Measurements from ENCODE around the gene PARVG. TPM values are rescaled to one million over a fixed set of nuclear protein-coding genes. Genes with fewer than 3 reads are reported as not detected.

The PARVG gene
- total and polyA plus RNA-seq, 2 of the 8 experiments (the other 6 are each of a cell fraction or from before 2014, with no cell fraction given): 0.37 to 1.5 TPM

DNA sequence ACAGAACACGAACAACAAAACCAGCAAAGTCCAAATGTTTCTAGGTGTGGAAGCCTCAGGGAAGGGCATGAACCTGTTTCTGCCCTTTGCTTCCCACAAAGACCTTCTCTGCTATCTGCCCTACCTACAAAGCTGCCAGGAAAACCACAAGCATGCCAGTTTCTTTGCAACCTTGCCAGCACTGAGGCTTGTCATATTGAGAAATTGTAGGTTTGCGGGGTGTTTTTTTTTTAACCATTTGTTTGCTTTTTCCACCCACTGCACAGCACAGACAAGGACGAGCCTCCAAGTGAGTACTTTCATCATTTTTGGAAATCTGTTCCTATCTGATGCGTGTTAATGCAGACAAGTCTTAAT is 12.8 kb downstream of the PARVG start (continued):
- TF ChIP-seq CREB1 (IDR thresholded peaks at IDR 0.05): no peak

DNA sequence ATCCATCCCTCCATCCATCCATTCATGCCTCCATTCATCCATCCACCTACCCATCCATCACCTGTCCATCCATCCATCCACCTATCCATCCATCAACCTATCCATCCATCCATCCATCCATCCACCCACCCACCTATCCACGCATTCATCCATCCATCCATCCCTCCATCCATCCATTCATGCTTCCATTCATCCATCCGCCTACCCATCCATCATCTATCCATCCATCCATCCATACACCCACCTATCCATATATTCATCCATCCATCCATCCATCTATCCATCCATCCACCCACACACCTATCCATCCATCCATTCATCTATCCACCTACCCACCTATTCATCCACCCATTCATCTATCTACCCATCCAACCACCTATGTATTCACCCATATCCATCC is 13.8 kb downstream of the PARVG start:
- Histone ChIP-seq H2BK120ac (replicated peaks; ENCODE audit: low read depth, low read length) (no peak overlapping the region), H3K79me2 (ENCODE audit: control insufficient read depth in 1 of 2, insufficient read depth in 2 of 2, low read length in 2 of 2) (no peaks in the 10 kb centered on the region), H3K9me3 (ENCODE audit: insufficient read depth in 2 of 2, low read depth in 1 of 2, low read length in 1 of 2) (no peaks in the 10 kb centered on the region), H4K20me1 (replicated peaks in 1 of 2; ENCODE audit: control insufficient read depth in 1 of 2, insufficient read depth in 2 of 2, low read length in 2 of 2) (peaks cover 0 to 5% of the 10 kb centered on the region in 2 experiments), H2AFZ (ENCODE audit: low read length) (no peak overlapping the region), H2BK12ac (ENCODE audit: low read depth, low read length) (0 out of 2 replicates have a peak overlapping the region, but pooled peaks have one; percentile 9), H3K23me2 (ENCODE audit: low read depth, low read length) (peaks cover 13% of the 10 kb centered on the region; the same call in 1 of the 2 replicates), H3K4me2 (ENCODE audit: insufficient read depth in 1 of 2, low read depth in 2 of 2, low read length in 2 of 2) (no peak overlapping the region), H2BK15ac (ENCODE audit: low read length) (no peak overlapping the region), H4K5ac (ENCODE audit: insufficient read length, low read depth, low read length) (no peak overlapping the region), H3K4me1 (replicated peaks in 1 of 4; ENCODE audit: control insufficient read depth in 3 of 4, insufficient read depth in 4 of 4, low read length in 3 of 4) (peaks cover 0 to 7% (median 0%) of the 10 kb centered on the region in 4 experiments; a peak in 4 of 7 replicates), H3K9ac (replicated peaks in 1 of 4; ENCODE audit: extremely low read depth in 1 of 4, low read depth in 3 of 4, low read length in 3 of 4) (no peak overlapping the region), H3K4me3 (ENCODE audit: extremely low read depth in 1 of 4, insufficient read depth in 2 of 4, low read depth in 3 of 4, low read length in 4 of 4) (no peak overlapping the region), H2BK20ac (ENCODE audit: low read length) (no peak overlapping the region), H3K14ac (ENCODE audit: insufficient read length) (no peak overlapping the region), H3K23ac (ENCODE audit: insufficient read length) (no peak overlapping the region), H3K27ac (ENCODE audit: low read depth, low read length) (no peak overlapping the region), H3K56ac (replicated peaks; ENCODE audit: insufficient read length, low read depth, low read length) (peak overlapping the region; percentile 85), H4K91ac (replicated peaks; ENCODE audit: insufficient read length, low read length) (no peak overlapping the region), H3K18ac (ENCODE audit: extremely low read depth, low read length) (no peak overlapping the region), H3K79me1 (ENCODE audit: low read depth, low read length) (no peaks in the 10 kb centered on the region), H3K36me3 (ENCODE audit: control insufficient read depth in 2 of 4, insufficient read depth in 4 of 4, low read length in 3 of 4) (no peaks in the 10 kb centered on the region), H2AK5ac (ENCODE audit: low read depth, low read length) (no peak overlapping the region; the same call in 1 of the 2 replicates), H2BK5ac (ENCODE audit: low read depth, low read length) (no peak overlapping the region), H3K27me3 (replicated peaks in 1 of 4; ENCODE audit: control insufficient read depth in 3 of 4, extremely low read depth in 1 of 4, insufficient read depth in 3 of 4, low read length in 3 of 4) (no peaks in the 10 kb centered on the region), H3K4ac (replicated peaks; ENCODE audit: insufficient read length, low read depth, low read length) (no peak overlapping the region), H4K8ac (ENCODE audit: extremely low read depth, insufficient read depth, low read length) (no peak overlapping the region)
- ChIA-PET CTCF (ENCODE audit: partially characterized antibody) (no interaction called here), POLR2A (ENCODE audit: partially characterized antibody) (no interaction called here)
- TF ChIP-seq EZH2 (IDR thresholded peaks at IDR 0.05; ENCODE audit: low read depth, low read length, severe bottlenecking): no peak
- no peak for TF ChIP-seq JUND (IDR thresholded peaks at IDR 0.05; ENCODE audit: low read length)
- TF ChIP-seq TAF1 (IDR thresholded peaks at IDR 0.05; ENCODE audit: low read depth, low read length): no peak
- no peak for TF ChIP-seq SP4 (IDR thresholded peaks at IDR 0.05; ENCODE audit: low read length)
- TF ChIP-seq SIN3A (conservative IDR thresholded peaks at IDR 0.05 in 1 of 2, IDR thresholded peaks at IDR 0.05 in 1 of 2; ENCODE audit: low read depth in 1 of 2, low read length in 2 of 2): no peak
- TF ChIP-seq EP300 (IDR thresholded peaks at IDR 0.05; ENCODE audit: borderline replicate concordance in 1 of 2, low read depth in 2 of 2, low read length in 2 of 2): no peak
- no peak for TF ChIP-seq JUN (IDR thresholded peaks at IDR 0.05; ENCODE audit: low read depth, low read length)
- no peak for TF ChIP-seq MAFK (IDR thresholded peaks at IDR 0.05; ENCODE audit: low read depth, low read length)
- no peak for TF ChIP-seq BACH1 (IDR thresholded peaks at IDR 0.05; ENCODE audit: low read length)
- TF ChIP-seq TAF7 (optimal IDR thresholded peaks at IDR 0.05; ENCODE audit: borderline replicate concordance, low read depth, low read length): no peak
- TF ChIP-seq ASH2L (IDR thresholded peaks at IDR 0.05; ENCODE audit: low read length): no peak
- DNase-seq (ENCODE audit: low read depth in 1 of 2, low spot score in 2 of 2): no peak
- no peak for FAIRE-seq
- WGBS, 2 experiments (ENCODE audit: extremely low coverage in 1 of 2, insufficient coverage in 1 of 2, insufficient read length in 1 of 2, insufficient replicate concordance in 2 of 2, low coverage in 1 of 2, low lambda C conversion rate in 2 of 2, missing lambda C conversion rate in 1 of 2): 93 to 100% methylated on average over 2 of the region's 2 CpGs
